Pons (tissue), 1 donor: ENCODE data around the gene UBA1.
A peak's percentile ranks its signal among the peaks of the same experiment; 100 is the strongest.

ENCODE experiments used
- DNase-seq: peaks from one replicate; pipeline ENCODE4 v3.0.0-alpha.2; 2016; ENCODE audit warnings: low spot score

Gene UBA1

DNA sequence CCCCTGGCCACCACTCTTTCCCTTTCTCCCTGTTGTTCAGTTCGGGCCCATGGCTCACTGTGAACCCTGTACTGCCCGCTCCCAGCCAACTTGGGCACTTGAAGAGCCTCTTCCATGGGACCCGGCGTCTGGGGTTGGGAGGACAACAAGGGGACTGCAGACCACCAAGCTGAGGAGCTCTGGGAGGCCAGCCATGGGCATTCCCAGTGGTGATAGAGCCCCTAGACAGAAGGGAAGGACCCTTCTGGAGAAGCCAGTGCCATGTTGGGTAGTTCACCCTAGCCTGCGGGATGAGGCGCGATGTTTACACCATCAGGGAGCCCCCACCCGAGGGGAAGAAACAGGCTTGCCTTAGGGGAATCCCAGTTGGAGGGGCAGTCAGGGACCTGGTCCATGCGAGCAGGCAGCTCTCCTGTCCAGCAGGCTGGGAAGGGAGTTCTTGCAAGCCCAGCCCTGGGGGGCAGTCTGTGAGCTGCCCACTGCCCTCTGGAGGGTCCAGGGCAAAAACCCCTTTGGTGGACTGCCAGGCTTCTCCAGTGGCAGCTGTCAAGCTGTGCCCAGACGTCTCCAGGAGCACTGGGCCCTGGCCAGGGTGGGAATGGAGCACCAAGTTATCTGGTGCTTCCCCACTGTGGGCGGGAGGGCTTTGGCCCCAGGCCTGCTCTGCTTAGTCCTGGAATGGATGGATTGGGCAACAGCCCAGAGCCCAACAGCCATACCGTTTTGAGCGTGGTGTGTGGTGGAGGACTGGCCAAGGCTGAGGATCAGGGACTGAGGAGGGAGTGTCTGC, 23.7 kb upstream of the UBA1 start:
- no peak for DNase-seq

DNA sequence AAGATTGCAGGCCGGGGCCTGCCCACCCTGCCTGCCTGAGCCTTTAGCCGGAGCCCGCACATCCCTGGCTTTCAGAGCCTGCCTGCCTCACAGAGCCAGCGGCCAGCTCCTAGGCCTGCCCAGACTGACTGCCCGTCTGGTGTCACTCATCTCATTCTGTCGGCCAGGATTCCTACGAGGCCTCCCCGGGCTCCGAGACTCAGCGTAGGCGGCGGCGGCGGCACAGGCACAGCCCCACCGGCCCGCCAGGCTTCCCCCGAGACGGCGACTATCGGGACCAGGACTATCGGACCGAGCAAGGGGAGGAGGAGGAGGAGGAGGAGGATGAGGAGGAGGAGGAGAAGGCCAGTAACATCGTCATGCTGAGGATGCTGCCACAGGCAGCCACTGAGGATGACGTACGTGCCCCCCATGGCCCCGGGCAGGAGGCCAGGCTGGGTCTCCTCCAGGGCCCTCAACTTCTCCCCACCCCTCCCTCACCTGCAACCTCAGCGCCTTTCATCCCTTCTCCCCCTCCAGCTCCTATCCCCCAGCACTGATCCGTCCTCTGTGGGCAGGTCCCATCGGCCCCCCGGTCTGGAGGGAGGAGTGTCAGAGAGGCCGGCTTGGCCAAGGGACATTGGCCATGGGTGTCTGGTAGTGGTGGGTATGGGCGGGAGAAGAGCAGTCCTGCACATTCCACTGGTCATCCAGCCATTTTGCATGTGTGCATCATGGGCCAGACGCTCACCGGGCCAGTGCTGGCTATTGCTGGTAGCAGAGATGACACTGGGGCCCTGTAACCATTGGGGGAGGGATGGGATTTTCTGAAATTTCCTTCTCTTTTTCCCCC, 22.6 kb upstream of the UBA1 start:
- DNase-seq: no peak

DNA sequence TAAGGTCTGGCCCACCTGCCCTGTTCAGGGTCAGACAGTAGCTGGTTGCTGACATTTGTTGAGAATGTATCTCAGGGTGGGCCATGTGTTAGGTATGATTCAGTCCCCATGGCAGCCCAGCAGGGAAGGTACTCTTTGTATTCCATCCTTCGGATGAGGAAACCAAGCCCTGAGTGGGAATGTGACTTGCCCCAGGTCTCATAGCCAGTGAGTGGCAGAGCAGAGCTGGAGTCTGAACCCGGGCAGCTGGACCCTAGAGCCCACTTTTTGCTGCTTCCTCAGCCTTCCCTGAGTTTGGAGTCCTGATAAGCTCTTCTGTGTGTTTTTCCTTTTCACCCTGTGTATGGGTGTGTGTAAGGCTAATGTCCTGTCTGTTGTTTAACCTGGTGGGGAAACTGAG, 21.6 kb upstream of the UBA1 start:
- no peak for DNase-seq

DNA sequence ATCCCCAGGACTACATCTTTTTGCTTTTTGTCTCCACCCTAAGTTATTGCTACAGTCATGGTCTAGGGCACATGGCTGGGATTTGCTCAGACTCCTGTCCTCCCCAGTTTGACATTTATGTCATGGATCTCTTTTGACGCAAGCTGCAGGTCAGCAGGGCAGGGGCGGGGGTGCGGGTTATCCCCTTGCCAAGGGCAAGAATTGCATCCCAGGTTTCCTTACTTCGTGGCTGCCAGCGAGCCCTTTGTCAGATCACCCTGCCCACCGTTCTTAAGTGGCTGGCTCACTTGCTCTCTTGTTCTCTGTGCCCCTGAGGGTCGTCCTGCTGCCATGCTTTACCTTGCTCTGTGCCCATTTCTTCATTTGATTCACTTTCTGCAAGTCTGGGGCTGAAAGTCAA, 21.1 kb upstream of the UBA1 start:
- no peak for DNase-seq

DNA sequence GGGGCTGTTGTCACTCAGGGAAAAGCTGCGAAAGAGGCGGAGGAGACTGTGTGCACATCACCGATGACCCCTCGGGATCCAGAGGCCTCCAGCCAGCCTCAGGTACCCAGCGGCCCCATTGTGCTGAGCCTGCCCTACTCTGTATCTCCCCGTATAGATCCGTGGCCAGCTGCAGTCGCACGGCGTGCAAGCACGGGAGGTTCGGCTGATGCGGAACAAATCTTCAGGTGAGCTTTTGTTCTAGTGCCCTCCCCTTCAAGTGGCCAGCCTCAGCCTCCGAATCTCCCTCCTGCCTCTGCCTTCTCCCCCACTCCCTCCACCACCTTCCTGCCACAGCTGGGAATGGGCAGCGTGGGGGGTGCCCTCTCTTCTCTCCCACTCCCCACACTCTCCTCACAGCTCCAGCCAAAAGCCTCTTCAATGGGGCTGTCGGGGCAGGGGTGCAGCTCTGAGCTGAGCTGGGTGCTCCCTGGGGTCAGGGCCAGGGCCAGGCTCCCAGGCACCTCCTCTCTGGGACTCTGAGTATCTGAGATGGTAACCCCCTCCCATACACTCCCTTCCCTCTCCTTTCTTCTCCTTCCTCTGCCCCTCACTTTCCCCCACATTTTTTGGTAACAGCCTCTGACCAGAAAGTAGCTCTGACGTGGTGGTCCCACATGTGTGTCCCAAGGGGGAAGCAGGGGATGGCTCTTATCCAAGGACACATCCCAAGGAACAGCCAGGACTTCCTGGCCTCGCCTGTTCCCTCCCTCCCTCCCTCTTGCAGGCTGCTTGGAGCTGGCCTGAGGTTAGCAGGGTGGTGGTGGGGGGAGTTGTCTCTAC, 20.4 kb upstream of the UBA1 start:
- DNase-seq: no peak

DNA sequence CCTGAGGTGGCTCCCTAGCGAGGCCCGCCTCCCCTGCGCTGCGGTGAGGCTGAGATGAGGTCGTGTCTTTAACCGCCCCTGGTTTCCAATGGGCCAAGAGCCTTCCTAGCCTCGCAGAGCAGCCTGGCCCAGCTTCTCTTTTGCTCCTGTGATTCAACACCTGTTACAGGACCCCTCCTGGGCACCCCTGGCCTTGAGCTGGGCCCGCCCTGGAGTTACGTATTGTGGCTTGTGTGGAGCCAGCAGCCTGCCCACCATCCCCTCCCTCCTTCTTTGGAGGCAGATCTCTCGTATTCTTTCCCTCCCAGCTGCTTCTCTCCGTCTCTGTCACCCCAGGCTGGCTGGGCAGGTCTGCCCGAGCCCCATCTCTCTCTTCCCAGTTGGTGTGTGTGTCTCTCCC, 19.3 kb upstream of the UBA1 start:
- DNase-seq: no peak

DNA sequence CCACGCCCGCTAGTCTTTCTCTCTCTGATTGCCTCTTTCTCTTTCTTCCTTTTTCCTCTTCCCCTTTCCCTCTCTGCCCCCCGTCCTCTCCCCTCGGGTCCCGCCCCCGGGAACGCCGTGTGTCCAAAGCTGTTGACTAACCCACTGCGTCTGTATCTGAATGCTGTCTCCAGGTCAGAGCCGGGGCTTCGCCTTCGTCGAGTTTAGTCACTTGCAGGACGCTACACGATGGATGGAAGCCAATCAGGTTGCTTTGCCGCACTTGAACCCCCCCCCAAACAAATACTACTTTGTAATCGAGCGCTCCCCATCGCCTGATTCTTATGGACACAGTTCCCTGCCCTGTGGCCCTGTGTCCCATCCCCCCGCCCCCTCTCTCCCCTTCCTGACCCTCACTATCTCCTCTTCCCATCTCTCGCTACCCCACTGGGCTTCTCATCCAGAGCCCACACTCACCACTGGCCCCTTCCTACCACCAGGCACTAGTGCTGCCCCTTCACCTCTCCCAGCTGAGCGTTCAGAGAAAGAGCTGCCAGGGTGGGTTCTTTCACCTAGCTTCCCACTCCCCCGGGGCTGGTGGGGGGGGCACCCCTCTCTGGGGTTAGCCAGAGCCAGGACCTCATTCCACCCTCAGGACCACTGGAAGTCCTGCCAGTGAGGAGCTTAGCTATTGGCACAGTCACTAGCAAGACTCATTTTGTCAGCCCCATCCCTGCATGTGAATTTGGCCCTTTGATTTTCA, 18.6 kb upstream of the UBA1 start:
- DNase-seq: no peak

DNA sequence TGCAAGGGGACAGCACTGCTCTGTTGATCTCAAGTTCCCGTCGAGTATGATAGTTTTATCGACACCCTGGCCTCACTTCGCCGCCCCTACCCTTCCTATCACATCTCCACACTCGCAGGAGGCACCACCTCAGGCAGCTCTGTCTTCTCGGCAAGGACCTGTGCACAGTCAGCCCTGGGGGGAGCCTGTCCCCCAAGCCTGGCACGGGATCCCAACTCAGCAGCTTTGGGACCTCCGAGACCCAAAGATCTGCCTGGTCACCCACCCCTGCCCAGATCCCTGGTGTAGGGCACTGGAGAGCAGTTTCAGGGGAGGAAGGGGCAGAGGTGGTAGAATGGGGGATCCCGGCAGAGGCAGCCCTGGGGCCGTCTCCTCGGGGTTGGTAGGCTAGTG, 18.0 kb upstream of the UBA1 start:
- no peak for DNase-seq

DNA sequence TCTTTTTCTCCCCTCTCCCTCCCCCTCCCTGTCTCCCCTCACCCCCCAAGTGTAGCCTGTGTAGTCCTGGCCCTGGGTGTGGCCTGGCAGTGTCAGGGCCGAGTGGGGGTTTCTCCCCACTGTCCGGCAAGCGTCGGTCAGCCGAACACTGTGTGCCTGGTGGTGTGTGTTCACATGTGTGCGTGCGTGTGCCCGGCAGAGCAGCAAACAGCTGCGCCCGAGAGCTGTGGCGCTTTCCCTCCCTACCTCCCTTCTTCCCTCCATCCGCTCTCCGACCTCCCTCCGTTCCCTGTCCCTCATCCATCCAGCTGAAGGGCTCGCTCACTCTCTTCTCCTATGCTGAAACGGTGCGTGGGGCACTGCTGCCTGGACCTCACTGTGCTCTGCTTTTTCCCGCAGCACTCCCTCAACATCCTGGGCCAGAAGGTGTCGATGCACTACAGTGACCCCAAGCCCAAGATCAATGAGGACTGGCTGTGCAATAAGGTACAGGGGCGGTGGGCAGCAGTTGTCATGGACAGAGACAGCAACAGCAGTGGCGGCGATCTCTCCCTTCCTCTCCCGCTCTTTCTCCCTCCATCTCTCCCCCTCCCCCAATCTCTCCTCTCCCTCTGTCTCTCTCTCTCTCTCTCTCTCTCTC, 17.4 kb upstream of the UBA1 start:
- no peak for DNase-seq

DNA sequence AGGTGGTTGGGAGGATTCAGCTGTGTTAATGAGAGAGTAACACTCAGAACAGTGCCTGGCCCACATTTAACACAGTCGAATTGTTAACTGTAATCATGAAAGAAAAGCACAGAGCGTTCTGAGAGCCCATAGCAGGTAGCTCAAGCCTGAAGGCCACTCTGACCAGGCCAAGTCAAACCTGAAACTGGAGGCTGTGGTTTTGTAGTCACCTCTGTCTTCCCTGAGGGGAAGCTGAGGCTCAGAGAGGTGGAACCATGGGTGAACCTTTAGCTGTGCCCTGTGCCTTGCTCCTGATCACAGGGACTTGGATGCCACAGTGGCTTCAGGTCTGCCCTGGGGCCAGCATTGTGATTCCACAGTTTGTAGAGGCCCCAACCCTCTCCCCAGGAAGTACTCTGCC, 16.6 kb upstream of the UBA1 start:
- no peak for DNase-seq

DNA sequence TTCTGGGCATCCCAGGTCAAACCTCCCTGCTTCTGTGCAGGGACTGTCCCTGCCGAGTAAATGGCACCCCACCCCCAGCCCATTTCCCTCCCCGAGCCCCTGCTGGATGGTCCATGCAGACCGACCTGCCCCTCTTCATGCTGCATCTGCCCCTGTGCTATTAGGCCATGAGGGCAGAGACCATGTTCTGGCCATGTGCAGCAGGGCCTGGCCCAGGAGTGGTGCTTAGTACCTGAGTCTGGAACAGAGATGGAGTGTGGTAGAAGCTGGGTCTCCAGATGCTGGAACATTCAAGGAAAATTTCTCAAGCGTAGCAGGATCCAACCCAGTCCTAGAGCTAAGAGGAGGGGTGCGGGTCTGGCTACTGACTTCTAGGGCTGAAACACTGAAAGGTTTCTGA, 15.3 kb upstream of the UBA1 start:
- no peak for DNase-seq

DNA sequence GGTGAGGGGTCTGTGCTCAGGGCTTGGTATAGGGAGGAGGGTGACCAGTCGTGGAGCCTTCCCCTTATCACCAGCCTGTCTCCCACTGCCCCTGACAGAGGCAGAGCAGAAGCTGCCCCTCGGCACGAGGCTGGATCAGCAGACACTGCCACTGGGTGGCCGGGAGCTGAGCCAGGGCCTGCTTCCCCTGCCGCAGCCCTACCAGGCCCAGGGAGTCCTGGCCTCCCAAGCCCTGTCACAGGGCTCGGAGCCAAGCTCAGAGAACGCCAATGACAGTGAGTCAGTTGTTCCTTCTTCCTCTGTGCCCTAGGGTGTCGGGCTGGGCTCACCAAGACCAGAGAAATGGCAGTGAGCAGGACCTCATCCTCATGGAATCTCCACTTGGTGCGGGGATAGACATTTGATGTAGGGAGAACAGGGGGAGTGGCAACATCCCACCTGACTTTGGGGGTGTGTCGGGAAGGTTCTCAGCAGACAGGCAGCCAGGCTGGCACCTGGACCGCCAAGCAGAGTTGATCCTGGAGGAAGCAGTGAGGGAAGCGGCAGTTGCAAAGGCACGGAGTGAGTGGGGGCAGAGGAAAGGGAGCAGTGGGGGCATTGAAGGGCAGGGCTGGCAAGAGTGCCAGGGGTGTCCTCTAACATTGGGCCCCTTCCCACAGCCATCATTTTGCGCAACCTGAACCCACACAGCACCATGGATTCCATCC, 14.3 kb upstream of the UBA1 start:
- peak; percentile 87 for DNase-seq

DNA sequence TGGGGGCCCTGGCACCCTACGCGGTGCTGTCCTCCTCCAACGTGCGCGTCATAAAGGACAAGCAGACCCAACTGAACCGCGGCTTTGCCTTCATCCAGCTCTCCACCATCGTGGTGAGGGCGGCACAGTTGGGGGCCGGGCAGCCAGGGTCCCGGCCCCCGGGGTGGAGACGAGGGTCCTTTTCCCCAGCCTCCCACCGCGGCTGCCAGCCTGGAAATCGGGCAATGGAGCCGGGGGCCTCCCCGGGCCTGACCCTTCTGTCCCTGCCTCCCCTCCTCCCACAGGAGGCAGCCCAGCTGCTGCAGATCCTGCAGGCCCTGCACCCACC, 13.7 kb upstream of the UBA1 start:
- no peak for DNase-seq

DNA sequence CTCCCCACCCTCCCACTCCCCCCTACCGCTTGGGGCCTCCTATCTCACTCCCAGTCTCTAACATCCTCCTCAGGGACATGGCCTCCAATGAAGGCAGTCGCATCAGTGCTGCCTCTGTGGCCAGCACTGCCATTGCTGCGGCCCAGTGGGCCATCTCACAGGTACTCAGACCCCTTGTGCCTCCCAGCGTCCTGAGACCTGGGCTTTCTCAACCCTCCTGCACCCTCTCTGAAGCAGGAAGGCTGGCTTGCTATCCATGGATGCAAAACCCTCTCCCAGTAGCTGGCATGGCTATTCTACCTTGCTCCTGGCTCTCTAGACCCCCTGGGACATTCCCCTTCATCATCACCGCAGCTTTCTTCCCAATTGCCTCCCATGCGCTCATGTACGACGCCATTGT, 13.3 kb upstream of the UBA1 start:
- DNase-seq: no peak

DNA sequence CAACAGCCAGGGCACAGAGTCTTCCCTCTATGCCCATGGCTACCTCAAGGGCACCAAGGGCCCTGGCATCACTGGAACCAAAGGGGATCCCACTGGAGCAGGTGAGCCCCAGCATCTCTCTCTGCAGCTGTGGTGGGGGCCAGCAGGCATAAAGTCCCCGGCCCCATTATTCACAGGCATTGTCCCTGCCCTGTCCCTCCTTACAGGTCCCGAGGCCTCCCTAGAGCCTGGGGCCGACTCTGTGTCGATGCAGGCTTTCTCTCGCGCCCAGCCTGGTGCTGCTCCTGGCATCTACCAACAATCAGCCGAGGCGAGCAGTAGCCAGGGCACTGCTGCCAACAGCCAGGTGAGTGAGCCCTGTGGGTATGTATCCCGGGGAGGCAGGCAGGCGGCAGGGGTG, 12.3 kb upstream of the UBA1 start:
- DNase-seq: no peak

DNA sequence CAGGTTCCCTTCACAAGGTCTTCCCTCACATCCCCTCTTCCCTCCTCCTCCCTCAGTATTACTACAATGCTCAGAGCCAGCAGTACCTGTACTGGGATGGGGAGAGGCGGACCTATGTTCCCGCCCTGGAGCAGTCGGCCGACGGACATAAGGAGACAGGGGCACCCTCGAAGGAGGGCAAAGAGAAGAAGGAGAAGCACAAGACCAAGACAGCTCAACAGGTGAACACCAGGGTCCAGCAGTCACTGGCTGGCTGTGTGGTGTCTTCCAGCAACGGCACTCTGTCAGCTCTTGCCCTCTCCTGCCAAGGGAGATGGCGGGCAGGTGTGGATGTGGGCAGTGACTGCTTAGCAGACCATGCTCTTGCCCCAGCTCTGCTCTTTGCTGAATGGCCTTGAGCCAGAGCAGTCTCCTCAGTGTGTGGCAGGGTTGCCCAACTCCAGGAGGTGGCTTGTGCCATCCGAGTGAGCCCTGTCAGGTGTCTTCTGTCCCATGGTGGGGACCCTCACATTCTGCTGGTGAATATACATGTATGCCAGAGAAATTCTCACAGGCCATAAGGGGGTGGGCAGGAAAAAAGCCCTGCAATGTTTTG, 11.4 kb upstream of the UBA1 start:
- no peak for DNase-seq

DNA sequence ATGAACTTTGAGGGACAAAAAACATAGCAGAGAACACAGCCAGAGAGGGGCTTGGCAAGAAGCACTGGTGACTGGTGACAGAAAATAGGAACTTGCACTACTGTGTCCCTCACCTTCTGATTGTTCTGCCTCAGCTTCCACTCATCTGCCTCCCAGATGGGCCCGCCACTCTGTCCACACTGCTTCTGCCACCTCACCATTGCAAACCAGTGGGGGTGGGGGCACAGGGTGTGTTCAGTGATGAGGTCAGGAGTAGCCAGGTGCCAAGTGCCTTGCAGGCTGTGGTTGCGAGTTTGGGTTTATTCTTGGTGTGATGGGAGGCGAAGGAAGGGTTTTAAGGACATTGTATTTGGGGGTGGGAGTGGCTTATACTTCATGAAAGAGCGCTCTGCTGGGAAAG, 9.1 kb upstream of the UBA1 start:
- no peak for DNase-seq

DNA sequence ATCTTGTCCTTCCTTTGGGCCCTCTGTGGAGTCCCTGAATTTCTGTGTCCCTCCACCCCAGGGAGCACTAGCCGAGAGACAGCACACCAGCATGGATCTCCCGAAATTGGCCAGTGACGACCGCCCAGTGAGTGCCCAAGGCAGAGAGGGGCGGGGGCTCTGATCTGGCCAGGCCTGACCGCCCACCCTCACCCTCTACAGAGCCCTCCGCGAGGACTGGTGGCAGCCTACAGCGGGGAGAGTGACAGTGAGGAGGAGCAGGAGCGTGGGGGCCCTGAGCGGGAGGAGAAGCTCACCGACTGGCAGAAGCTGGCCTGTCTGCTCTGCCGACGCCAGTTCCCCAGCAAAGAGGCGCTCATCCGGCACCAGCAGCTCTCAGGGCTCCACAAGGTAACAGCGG, 8.4 kb upstream of the UBA1 start:
- no peak for DNase-seq

DNA sequence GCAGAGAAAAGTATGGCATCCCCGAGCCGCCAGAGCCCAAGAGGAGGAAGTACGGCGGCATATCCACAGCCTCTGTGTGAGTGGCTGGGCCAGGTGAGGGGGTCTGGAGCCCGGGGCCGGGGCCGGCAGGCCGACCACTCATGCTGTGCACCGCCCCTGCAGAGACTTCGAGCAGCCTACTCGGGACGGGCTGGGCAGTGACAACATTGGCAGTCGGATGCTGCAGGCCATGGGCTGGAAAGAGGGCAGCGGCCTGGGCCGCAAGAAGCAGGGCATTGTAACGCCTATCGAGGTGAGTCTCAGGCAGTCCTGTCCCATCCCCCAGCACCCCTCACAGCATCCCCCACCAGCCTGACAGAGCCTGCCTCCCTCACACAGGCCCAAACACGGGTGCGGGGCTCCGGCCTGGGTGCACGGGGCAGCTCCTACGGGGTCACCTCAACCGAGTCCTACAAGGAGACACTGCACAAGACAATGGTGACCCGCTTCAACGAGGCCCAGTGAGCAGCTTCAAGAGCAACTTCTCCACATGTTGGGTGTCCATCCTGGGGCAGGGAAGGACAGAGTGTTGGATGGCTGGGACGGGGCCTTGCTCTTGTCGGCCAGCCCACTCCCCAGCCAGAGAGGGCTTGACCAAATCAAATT, 7.4 kb upstream of the UBA1 start:
- DNase-seq: no peak

DNA sequence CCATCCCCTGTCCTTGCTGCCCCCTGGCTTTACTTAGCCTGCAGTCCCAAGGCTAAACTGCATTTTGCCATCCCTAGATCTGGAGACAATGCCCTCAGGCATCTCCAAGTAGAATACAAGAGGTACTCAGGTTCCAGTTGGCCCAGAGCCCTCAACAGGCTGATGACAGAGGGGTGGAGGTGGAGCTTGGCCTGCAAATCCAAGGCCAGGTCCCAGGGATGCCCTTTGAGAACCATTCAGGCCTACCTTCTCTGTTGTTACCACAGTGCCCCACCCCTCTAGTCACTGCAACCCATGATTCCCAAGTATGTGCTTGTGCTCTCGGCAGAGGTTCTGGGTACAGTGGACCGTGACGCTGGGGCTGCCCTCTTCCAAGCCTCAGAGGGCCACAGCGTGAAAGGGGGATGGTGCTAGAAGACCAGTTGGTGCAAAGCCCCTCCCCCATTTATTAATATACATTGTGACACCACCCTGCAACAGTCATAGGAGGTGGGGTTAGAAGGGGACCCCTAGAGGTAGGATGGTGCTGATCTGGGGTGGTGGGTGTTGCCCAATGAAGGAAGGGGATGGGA, 6.4 kb upstream of the UBA1 start:
- DNase-seq: no peak
